Measurements from ENCODE around the gene HSPA12B.

The HSPA12B gene

DNA sequence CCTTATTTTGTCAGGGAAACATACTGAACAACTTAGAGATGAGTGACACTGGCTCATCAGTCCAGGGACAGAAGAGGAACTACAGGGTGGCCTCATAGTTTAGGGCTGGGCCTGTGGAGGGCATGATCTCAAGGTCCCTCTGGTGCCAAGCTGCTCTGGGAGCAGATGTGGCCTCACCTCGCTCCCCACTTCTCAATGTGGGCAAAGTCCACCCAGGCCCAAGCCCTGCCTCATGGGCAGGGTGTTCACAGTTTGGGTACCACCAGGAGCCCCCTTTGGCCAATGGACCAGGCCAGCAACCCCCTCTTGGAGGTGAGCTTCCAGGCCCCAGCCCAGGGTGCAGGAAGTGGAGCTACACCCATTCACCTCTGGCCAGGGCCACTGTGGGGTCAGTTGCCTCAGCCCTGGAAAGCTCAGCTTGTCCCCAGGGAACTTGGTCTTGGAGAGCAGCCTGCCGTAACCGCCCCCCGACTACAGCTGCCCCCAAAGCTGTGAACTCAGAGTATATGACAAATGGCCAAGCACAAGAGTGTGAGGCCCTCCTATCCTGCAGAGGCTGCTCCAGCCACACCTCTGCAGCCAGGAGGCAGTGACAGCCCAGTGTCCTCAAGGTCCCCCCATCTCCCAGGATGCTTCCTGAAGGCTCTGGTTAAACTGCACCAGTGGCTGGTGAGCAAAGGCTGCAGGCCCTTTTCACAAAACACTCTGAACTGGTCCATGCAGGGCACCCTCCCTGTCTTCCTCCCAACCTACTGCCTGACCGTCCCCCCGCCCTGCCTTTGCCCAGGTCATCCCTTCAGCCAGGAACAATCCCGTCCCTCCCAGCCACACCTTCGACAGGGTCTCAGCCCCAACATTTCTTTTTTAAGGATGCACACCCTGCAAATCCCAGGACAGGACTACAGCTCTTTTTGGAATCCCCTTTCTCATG is 31.5 kb downstream of the HSPA12B start:
- no peak overlapping the region for H3K27ac ChIP-seq
- TF ChIP-seq, protein P1, sequence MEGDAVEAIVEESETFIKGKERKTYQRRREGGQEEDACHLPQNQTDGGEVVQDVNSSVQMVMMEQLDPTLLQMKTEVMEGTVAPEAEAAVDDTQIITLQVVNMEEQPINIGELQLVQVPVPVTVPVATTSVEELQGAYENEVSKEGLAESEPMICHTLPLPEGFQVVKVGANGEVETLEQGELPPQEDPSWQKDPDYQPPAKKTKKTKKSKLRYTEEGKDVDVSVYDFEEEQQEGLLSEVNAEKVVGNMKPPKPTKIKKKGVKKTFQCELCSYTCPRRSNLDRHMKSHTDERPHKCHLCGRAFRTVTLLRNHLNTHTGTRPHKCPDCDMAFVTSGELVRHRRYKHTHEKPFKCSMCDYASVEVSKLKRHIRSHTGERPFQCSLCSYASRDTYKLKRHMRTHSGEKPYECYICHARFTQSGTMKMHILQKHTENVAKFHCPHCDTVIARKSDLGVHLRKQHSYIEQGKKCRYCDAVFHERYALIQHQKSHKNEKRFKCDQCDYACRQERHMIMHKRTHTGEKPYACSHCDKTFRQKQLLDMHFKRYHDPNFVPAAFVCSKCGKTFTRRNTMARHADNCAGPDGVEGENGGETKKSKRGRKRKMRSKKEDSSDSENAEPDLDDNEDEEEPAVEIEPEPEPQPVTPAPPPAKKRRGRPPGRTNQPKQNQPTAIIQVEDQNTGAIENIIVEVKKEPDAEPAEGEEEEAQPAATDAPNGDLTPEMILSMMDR (conservative IDR thresholded peaks at IDR 0.05), result no peak
- no peak for TF ChIP-seq ZFX (IDR thresholded peaks at IDR 0.05)

DNA sequence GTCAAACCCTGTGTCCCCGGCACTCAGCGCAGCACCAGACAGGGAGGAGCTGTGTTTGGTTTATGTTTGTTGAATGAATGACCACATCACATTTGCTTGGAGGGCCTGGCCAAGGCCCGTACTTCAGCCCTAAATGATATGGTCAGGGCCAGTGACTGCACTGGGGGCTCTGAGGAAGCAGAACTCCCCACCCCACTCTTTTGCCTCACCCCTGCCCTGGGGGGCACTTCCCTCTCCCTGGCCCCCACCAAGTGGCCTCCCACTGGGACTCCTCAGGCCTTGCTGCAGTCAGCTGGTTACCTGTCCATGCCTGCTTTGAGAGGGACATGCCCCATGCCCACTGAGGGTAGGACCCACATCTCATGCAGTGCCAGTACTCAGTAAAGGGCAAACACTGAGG is 32.2 kb downstream of the HSPA12B start:
- TF ChIP-seq, protein P1 (conservative IDR thresholded peaks at IDR 0.05), result no peak
- TF ChIP-seq ZFX (IDR thresholded peaks at IDR 0.05), result no peak
- H3K27ac ChIP-seq, result no peak overlapping the region

DNA sequence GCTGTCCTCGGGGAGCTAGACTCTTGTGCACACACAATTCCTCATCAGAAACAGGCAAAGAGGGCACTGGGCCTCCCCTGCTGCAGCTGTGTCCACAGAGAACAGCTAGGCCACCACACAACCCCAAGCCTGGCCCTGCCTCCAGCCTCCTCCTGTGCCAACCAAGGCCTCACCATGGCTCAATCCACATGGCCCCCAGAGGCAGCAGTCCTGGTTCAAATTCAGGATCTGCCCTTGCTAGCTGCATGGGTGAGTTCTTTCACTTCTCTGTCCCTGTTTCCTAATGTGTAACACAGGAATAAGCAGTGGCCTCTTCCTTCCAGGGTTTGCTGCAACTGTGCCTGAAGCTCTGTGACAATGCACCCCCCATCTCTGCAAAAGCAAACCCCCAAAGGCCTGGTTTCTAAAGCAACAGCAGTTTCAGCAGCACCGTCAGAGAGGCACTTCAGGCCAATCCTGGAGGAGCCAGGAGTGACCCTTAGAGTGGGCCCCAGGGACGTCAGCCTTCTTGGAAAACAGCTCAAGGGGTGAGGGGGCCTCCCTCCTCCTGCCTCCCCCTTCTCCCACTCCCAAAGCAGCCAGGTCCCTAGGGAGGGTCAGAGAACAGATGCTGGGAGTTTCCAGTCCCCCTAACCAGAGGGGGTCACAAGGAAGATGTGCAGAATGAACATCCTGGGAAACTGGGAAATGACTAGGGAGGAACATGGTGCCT is 32.8 kb downstream of the HSPA12B start:
- no peak overlapping the region for H3K27ac ChIP-seq
- TF ChIP-seq, protein P1 (conservative IDR thresholded peaks at IDR 0.05), result no peak
- no peak for TF ChIP-seq ZFX (IDR thresholded peaks at IDR 0.05)

DNA sequence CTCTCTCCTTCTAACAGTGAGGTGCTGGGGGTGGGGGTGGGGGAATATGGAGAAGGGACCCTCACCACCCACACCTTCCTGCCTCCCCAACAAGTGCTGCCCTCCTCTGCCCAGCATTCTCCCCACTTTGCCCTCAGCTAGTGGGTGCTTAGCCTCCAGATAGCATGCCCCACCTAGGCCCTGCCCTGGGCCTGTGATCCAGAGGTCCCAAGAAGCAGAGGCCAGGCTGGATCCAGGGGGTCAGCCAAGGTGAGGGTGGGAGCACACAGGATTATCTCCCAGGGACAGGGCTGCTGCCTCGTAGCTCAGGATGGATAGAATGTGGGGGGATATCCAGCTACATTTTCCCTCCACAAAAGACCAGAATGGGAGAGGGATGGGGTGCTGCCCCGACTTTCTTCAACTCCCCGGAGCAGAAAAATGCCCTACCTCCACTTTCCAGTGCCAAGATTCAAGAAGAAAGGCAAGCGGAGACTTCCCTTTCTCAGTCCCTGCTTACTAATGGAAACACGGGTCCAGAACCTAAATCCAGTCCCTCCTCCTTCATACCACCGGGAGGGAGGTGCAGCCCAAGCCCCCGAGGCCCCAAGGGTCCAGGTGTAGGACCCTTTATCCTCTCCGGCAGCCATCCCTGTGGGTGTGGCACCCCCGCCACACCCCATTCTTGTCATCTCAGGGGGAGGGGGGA is 34.1 kb downstream of the HSPA12B start:
- no peak for TF ChIP-seq ZFX (IDR thresholded peaks at IDR 0.05)
- TF ChIP-seq, protein P1 (conservative IDR thresholded peaks at IDR 0.05), result no peak

DNA sequence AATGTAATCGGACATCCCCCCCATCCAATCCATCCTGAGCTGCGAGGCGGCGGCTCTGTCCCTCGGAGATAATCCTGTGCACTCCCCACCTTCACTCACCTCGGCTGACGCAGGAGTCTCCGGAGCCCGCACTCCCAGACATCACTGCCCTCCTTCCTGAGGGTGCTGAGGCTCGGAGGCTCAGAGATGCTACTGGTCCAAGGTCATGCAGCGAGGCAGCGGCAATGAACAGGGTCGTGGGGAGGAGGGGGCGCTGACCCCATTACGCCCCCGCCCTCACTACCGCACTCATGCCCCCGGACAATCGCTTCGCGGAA is 34.6 kb downstream of the HSPA12B start:
- TF ChIP-seq, protein P1 (conservative IDR thresholded peaks at IDR 0.05), result no peak
- no peak for TF ChIP-seq ZFX (IDR thresholded peaks at IDR 0.05)
- peak overlapping the region; percentile 75 for H3K27ac ChIP-seq

More for the DNA sequence above, 34.1 kb downstream of the HSPA12B start:
- peak overlapping the region; percentile 75 for H3K27ac ChIP-seq

DNA sequence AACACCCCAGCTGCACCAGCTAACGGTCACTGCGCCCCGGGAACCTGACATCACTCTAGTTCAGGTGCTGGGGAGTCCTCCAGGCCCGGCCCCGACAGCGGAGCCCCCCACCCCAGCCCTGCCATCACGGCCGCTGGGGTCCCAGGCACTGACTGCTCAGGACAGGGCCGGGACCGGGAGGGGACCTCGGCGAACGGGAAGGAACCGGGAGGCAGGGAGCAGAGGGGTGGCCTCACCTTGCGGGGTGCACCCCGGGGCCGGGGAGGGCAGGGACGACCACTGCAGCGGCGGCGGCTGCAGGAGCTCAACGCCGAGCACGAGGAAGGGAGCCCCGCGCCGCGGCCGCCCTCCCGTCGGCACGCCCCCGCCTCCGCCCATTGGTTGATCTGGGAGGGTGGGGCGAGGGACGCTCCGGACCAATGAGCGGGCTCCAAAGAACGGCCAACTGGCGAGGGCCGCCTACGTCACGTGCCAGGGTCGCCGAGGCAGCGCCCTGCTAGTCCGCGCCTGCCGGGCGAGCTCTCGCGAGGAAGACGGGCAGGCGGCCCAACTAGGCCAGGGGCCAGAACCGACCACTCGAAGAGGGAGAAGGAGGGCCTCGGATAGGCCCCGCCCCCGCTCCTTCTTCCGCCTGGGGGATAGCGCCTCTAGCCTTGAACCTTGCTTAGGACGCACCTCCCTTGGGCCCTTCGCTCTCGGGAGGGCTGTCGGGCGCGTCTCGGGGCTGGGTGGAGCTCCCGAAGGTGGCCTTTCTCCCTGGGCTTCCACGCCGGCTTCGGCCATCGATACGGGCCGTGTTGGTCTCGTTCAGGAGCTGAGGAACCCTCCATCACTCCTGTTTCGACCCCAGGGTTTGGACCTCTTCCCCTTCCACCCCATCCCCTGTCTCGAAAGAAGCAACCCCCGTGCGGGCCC is 35.2 kb downstream of the HSPA12B start, which contains the start of gene ADISSP:
TSS of gene ADISSP (minus strand) at position 327 of the 915 bp plus-strand sequence. CDS start 7,653 bp downstream, outside the sequence.
- H3K27ac ChIP-seq, result peak within 1 kb of the TSS; percentile 75
- peak; percentile 57; the same call in 1 of the 2 replicates for TF ChIP-seq ZFX (IDR thresholded peaks at IDR 0.05)
- TF ChIP-seq, protein P1 (conservative IDR thresholded peaks at IDR 0.05), result no peak
